Hepatic stellate cell (primary cell): ENCODE results near the gene SURF4.

Experiments used
- DNase-seq: peaks from one replicate; pipeline ENCODE4 v3.0.0; 2011; ENCODE audit warnings: low spot score

Gene SURF4

DNA sequence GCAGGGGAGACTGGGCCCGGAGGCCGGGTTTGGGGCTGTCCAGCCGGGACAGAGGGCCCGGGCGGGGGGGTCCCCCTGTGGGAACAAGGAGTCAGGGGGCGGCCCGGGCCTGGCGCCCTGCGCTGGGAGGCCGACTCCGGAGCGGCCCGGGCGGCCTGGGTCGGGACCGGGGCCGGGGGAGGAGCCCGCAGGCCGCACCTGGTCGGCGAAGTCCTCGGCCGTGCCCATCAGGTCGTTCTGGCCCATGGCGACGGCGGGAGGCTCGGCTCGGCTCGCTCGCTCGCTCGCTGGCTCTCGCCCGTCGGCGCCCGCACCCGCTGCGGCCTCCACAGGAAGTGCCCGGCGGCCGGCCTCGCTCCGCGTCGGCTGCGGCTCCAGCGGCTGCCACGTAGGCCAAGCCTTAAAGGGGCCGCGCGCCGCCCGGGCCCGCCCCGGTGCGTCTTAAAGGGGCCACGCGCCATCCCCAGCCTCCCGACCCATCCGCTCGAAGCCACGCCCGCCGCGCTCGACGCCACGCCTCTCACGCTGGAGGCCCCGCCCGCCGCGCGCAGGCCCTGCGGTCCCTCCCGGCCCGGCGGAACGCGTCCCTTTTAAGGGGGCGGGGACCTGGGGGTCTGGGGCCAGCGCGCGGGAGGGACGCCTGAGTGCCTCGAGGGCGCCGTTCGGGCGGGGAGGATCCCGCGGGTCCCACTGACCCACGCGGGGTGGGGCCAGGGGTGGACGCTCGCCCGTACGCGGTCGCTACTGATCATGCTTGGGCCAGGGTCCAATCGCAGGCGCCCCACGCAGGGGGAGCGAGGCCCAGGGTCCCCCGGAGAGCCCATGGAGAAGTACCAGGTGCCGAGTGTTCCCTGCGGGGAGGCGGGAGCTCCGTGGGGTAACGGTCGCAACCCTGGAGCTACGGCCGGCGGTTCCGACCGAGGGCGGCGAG is at the start of gene SURF4, which contains the start of gene STKLD1:
TSS of gene SURF4 (minus strand) at position 337 of the 931 bp plus-strand sequence. CDS start at position 246, 91 bp downstream.
TSS of gene STKLD1 (plus strand) at position 643 of the 931 bp plus-strand sequence. CDS start at position 751, 108 bp downstream.
- DNase-seq = peak; percentile 99

- DNase-seq = no peak
Measured at GRCh38 chr9:133425049-133425632, 49.3 kb upstream of the SURF4 start.

- DNase-seq = no peak
Measured at GRCh38 chr9:133424187-133424586, 48.3 kb upstream of the SURF4 start.

DNA sequence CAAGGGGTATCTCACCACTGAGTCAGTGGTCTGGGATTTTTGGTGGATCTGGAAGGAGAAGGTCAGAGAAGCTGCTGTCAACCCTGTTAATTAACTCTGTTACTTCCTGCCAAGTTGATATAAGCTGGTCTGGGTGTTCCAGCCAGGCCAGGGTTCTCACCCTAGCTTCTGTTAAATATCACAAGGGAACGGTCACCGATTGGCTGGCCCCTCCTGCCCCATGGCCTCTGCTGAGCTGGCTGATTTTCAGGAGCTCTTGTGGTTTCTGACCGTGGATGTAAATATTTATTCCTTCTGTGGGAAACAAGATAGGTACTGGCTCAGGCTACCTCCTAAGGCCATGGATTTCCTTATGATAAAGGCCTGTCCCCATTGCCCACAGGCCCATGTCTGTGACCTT is 47.4 kb upstream of the SURF4 start:
- DNase-seq = no peak

- no peak for DNase-seq
Measured at GRCh38 chr9:133421615-133422542, 46.0 kb upstream of the SURF4 start, which contains the start of gene ADAMTS13. Gene ADAMTS13, plus strand, starts transcription at chr9:133422367. Its CDS starts 77 bp downstream, at chr9:133422444.

- no peak for DNase-seq
Measured at GRCh38 chr9:133420392-133420827, 44.5 kb upstream of the SURF4 start.

DNA sequence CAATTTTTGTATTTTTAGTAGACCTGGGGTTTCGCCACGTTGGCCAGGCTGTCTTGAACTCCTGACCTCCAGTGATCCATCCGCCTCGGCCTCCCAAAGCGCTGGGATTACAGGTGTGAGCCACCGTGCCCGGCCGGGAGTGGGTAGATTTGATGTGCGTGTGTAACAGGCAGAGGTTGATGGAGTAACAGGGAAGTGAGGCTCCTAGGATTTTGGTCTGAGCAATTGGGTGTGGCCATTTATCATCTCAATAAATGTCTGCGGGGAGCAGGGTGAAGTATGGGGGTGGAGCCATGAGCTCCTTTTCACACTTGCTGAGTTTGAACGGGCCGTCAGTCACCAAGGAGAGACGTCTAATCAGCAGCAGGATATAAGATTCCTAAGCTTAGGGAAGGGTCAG is 43.1 kb upstream of the SURF4 start:
- no peak for DNase-seq

DNA sequence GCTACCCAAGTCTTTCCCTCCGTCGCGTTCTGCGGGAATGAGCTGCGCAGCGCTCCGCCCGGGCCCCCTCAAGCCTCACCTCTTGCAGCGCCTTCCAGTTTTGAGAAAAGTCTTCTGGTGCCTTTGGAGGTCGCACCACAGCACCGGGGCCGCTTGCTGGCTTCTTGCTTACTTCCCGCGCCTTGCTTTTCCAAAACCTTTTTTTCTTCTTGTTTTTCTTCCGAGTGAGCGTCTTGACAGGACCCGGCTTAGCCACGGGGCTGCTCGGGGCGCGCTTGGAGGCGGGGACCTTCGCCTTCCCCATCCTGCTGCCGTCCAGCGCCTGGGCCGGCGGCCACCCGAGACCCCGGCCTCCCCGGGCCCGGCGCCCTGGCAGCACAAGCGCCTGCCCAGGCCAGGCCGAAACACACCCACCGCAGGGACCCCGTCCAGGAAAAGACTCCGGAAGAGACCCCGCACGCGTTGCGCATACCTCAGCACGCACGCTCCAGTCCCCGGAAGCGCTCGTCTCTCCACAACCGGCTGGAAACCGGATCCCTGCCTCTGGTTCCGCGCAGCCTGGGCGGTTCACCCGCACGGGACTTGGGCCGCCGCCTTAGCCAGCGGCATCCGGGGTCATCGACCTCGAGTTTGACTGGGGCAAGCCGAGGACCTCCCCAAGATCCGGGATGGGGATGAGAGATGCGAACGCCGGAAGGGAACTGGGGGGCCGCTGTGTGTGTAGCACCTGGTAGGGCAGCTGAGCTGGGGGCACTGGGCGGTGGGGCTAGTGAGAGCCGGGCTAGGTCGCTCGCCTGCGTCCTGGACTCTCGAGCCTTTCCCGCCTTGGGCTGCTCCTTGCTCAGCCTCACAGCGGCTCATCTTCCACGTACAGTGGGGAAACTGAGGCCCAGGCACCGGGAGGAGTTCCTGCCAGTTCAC is 41.9 kb upstream of the SURF4 start, which contains the start of gene REXO4:
TSS of gene REXO4 (minus strand) at position 470 of the 921 bp plus-strand sequence. CDS start at position 304, 166 bp downstream.
- peak; percentile 84 for DNase-seq

- DNase-seq = no peak
Measured at GRCh38 chr9:133415170-133415569, 39.3 kb upstream of the SURF4 start.

GRCh38 chr9:133408042-133408441 is 32.2 kb upstream of the SURF4 start:
- DNase-seq = no peak

GRCh38 chr9:133406480-133407307 is 30.8 kb upstream of the SURF4 start:
- DNase-seq = peak; percentile 86

- no peak for DNase-seq
Measured at GRCh38 chr9:133405508-133406438, 29.9 kb upstream of the SURF4 start.

DNA sequence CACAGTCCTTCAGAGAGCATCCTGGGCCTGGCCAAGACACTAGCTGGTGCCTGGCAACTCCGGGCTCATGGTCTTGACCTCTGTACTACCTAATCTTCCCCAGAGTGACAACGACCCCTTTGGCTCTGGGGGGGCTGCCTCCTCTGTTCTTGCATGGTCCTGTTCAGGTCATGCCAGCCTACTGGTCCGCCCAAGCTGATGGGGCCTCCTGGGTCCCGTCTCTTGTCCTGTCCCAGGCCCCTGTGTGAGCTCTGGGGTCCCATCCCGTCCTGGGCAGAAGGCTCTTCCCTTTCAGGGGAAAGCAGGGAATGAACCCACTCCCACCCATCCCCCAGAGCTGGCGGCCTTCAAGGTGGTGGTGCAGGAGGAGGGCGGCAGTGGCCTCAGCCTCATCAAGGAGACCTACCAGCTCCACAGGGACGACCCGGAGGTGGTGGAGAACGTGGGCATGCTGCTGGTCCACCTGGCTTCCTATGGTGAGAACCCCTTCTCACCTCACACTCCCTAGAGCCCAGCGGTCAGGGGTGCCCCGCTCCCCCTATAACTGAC is 28.7 kb upstream of the SURF4 start:
- DNase-seq = no peak

- no peak for DNase-seq
Measured at GRCh38 chr9:133403766-133404453, 28.1 kb upstream of the SURF4 start.

- DNase-seq = no peak
Measured at GRCh38 chr9:133402689-133403088, 26.8 kb upstream of the SURF4 start.

GRCh38 chr9:133401588-133401987 is 25.7 kb upstream of the SURF4 start:
- DNase-seq = no peak

- no peak for DNase-seq
Measured at GRCh38 chr9:133400292-133400691, 24.4 kb upstream of the SURF4 start.

DNA sequence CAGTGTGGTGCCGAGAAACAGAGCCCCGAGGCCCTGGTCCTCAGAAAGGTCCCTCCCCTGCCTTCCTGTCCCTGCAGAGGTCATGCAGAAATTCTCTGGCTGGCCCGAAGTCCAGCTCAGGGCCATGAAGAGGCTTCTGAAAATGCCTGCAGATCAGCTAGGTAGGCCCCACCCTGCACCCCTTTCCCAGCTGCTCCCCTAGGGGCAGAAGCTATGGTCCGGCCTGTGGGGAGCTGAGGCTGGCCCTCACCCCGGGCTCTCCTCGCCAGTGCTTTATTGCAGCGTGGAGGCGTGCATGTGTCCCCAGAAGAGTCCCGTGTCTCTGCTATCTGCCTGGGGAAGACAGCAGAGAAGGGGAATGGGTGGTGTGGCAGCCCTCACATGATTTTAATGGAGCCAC is 22.0 kb upstream of the SURF4 start:
- DNase-seq = no peak
